ENCODE results near the gene SERTM2. TPM values are rescaled to one million over a fixed set of nuclear protein-coding genes. Genes with fewer than 3 reads are reported as not detected.

The SERTM2 gene
- total and polyA plus RNA-seq, 12 donors = not detected

GRCh38 chrX:111568354-111568753 lies 56.9 kb downstream of the SERTM2 start:
- Histone ChIP-seq H3K4me1 (no peaks in the 10 kb centered on the region), H3K9me3 (no peaks in the 10 kb centered on the region), H3K36me3 (no peaks in the 10 kb centered on the region), H3K27me3 (peaks cover 0 to 21% (median 0%) of the 10 kb centered on the region in 7 donors), H3K4me3 (no peak overlapping the region), H3K27ac (no peak overlapping the region)
- peak in 5 of 9 donors; percentile 12 to 46 (median 29) for TF ChIP-seq CTCF (IDR thresholded peaks at IDR 0.05)
- intact Hi-C loops (cut with DNase I) = no loop called here
- WGBS, 2 donors = 26 to 38% methylated on average over 4 of the region's 4 CpGs
- ATAC-seq = no peak
- DNase-seq = no peak

GRCh38 chrX:111568817-111569216 lies 57.4 kb downstream of the SERTM2 start:
- TF ChIP-seq CTCF (IDR thresholded peaks at IDR 0.05) = no peak
- intact Hi-C loops (cut with DNase I) = no loop called here
- Histone ChIP-seq H3K36me3 (no peaks in the 10 kb centered on the region), H3K4me1 (no peaks in the 10 kb centered on the region), H3K27ac (no peak overlapping the region), H3K9me3 (no peaks in the 10 kb centered on the region), H3K4me3 (no peak overlapping the region), H3K27me3 (peaks cover 0 to 21% (median 0%) of the 10 kb centered on the region in 7 donors)
- 72 to 94% methylated on average over 1 of the region's 1 CpG for WGBS, 2 donors
- ATAC-seq (no peak), DNase-seq (no peak)

Other genes with a start within 250 kb of the SERTM2 start
- gene CAPN6, start 241.2 kb upstream of the SERTM2 start, total RNA-seq = under 1 TPM in 6 of 10 donors, not detected in 4; 0.09 to 0.66 (median 0.17) TPM
- under 1 TPM in 1 of 2 donors, not detected in 1; 0.03 TPM for gene CAPN6, start 241.2 kb upstream of the SERTM2 start, polyA plus RNA-seq
- under 1 TPM in 8 of 10 donors, not detected in 2; 0.07 to 0.18 (median 0.09) TPM for gene DCX, start 99.5 kb upstream of the SERTM2 start, total RNA-seq
- under 1 TPM in 1 of 2 donors, not detected in 1; under 0.01 TPM for gene DCX, start 99.5 kb upstream of the SERTM2 start, polyA plus RNA-seq
- gene ALG13, start 169.5 kb downstream of the SERTM2 start, total RNA-seq = 10 to 100 TPM; 17.3 to 36.6 (median 22.7) TPM
- 10 to 100 TPM; 17.6 to 19.5 TPM for gene ALG13, start 169.5 kb downstream of the SERTM2 start, polyA plus RNA-seq

Data from heart right ventricle (tissue), 16 donors.